Calu3 (cell line): Measurements from ENCODE around the gene LMBRD2. TPM values are rescaled to one million over a fixed set of nuclear protein-coding genes. Genes with fewer than 3 reads are reported as not detected.

Experiments
- BruUV-seq: library from RNA; stranded (reverse); fragments of 400-500 nt; replicated peaks from 2 replicates; lab custom pipeline; 2021; lab: Mats Ljungman, UMichigan
- CTCF ChIA-PET: fragments of 300-600 bp; sonication (Branson Sonifier 250); formaldehyde crosslinking; loops from one replicate; lab custom pipeline; 2022; ENCODE audit warnings: antibody characterized with exemption; lab: Charles Lee
- DNase-seq: peaks from one replicate; pipeline ENCODE4 v3.0.0; 2022
- H3K27ac Mint-ChIP-seq: one replicate; pipeline ENCODE4 v1.8.0; 2022; ENCODE audit warnings: mixed read lengths; ENCODE audit not compliant: unreplicated experiment
- H3K27me3 Mint-ChIP-seq: one replicate; pipeline ENCODE4 v1.8.0; 2022; ENCODE audit warnings: mixed read lengths; ENCODE audit not compliant: unreplicated experiment
- H3K36me3 Mint-ChIP-seq: one replicate; pipeline ENCODE4 v1.8.0; 2022; ENCODE audit warnings: mild to moderate bottlenecking, moderate library complexity, mixed read lengths; ENCODE audit not compliant: insufficient read depth, unreplicated experiment
- H3K4me1 Mint-ChIP-seq: one replicate; pipeline ENCODE4 v1.8.0; 2022; ENCODE audit warnings: mild to moderate bottlenecking, low read depth, mixed read lengths; ENCODE audit not compliant: unreplicated experiment
- H3K4me3 Mint-ChIP-seq: one replicate; pipeline ENCODE4 v1.8.0; 2022; ENCODE audit warnings: mild to moderate bottlenecking, low read depth, moderate library complexity, mixed read lengths; ENCODE audit not compliant: unreplicated experiment
- H3K9me3 Mint-ChIP-seq: one replicate; pipeline ENCODE4 v1.8.0; 2022; ENCODE audit warnings: low read depth, mixed read lengths; ENCODE audit not compliant: unreplicated experiment
- CTCF ChIP-seq: fragments of 200-600 bp; IDR thresholded peaks from one replicate; pipeline ENCODE4 v1.8.0; 2022; ENCODE audit warnings: antibody characterized with exemption; ENCODE audit not compliant: unreplicated experiment
- intact Hi-C: fragments of 100-400 bp; cut with micrococcal nuclease; formaldehyde crosslinking; loops from one replicate; pipeline ENCODE4 v1.10.0; 2022; ENCODE audit not compliant: unreplicated experiment
- total RNA-seq: library from RNA; stranded (reverse); gene quantifications from 2 replicates; pipeline ENCODE4 v1.2.3, GENCODE V29; 2022

The LMBRD2 gene
- total RNA-seq, 1 experiment from 2014 or later: 12.1 TPM

- intact Hi-C loops: no loop called here
- BruUV-seq: no TSS peak
- Mint-ChIP-seq H3K4me3 (no peak overlapping the region), H3K27ac (no peak overlapping the region), H3K9me3 (no peaks in the 10 kb centered on the region), H3K27me3 (no peaks in the 10 kb centered on the region), H3K36me3 (no peaks in the 10 kb centered on the region), H3K4me1 (no peaks in the 10 kb centered on the region)
- TF ChIP-seq CTCF: no peak
- CTCF ChIA-PET: no interaction called here
- DNase-seq: no peak
Observed at GRCh38 chr5:36161361-36161760, 9.7 kb upstream of the LMBRD2 start.

GRCh38 chr5:36160617-36161016, 8.9 kb upstream of the LMBRD2 start:
- intact Hi-C loops: no loop called here
- Mint-ChIP-seq H3K4me1 (no peaks in the 10 kb centered on the region), H3K27me3 (no peaks in the 10 kb centered on the region), H3K36me3 (no peaks in the 10 kb centered on the region), H3K27ac (no peak overlapping the region), H3K9me3 (no peaks in the 10 kb centered on the region), H3K4me3 (no peak overlapping the region)
- no peak for DNase-seq
- TF ChIP-seq CTCF: no peak
- CTCF ChIA-PET: no interaction called here
- no TSS peak for BruUV-seq

GRCh38 chr5:36158144-36158543, 6.5 kb upstream of the LMBRD2 start:
- Mint-ChIP-seq H3K27me3 (no peaks in the 10 kb centered on the region), H3K4me1 (peaks cover 14% of the 10 kb centered on the region), H3K36me3 (no peaks in the 10 kb centered on the region), H3K27ac (no peak overlapping the region), H3K9me3 (no peaks in the 10 kb centered on the region), H3K4me3 (no peak overlapping the region)
- BruUV-seq: no TSS peak
- no peak for TF ChIP-seq CTCF
- intact Hi-C loops: no loop called here
- CTCF ChIA-PET: no interaction called here
- no peak for DNase-seq

- no peak for DNase-seq
- Mint-ChIP-seq H3K4me1 (peaks cover 14% of the 10 kb centered on the region), H3K27ac (no peak overlapping the region), H3K36me3 (peaks cover 13% of the 10 kb centered on the region), H3K4me3 (no peak overlapping the region), H3K9me3 (no peaks in the 10 kb centered on the region), H3K27me3 (no peaks in the 10 kb centered on the region)
- BruUV-seq: no TSS peak
- intact Hi-C loops: no loop called here
- CTCF ChIA-PET: no interaction called here
- no peak for TF ChIP-seq CTCF
Observed at GRCh38 chr5:36156619-36157018, 4.9 kb upstream of the LMBRD2 start.
